Adrenal gland (tissue), 12 donors: Measurements from ENCODE around the gene UPK1B. TPM values are rescaled to one million over a fixed set of nuclear protein-coding genes. Genes with fewer than 3 reads are reported as not detected.

Experiments used
- DNase-seq, 7 donors: peaks; one replicate each; pipeline ENCODE4 v3.0.0-alpha.2; 2019 to 2020
- H3K27ac ChIP-seq, 5 donors: fragments of 200-600 bp; sonication (generic) in 4 of 5; 1 replicate in 3 of 5; 2 replicates in 2 of 5; pipeline versions ENCODE4 v1.5.1 to v1.8.0; 2016 to 2020; ENCODE audit warnings: mild to moderate bottlenecking in 1 of 5
- H3K27me3 ChIP-seq: fragments of 200-600 bp; 2 replicates; pipeline ENCODE4 v1.8.0; 2021
- H3K36me3 ChIP-seq, 2 donors: fragments of 200-600 bp; replicated peaks in 1 of 2; 1 replicate in 1 of 2; 2 replicates in 1 of 2; pipeline versions ENCODE4 v1.5.1 to v1.8.0; 2018 to 2022
- H3K4me1 ChIP-seq, 2 donors: fragments of 200-600 bp; replicated peaks in 1 of 2; 1 replicate in 1 of 2; 2 replicates in 1 of 2; pipeline versions ENCODE4 v1.5.1 to v1.8.0; 2018 to 2021
- H3K4me3 ChIP-seq, 4 donors: fragments of 200-600 bp; sonication (generic) in 3 of 4; one replicate each; pipeline ENCODE4 v1.5.1; 2016 to 2018
- H3K9me3 ChIP-seq, 3 donors: fragments of 200-600 bp; sonication (generic) in 1 of 3; replicated peaks in 1 of 3; 1 replicate in 2 of 3; 2 replicates in 1 of 3; pipeline versions ENCODE4 v1.5.1 to v1.8.0; 2016 to 2021
- CTCF ChIP-seq, 6 experiments: fragments of 450-650 bp in 4 of 6; fragments of 200-600 bp in 2 of 6; sonication (generic) in 1 of 6; IDR thresholded peaks; 1 replicate in 5 of 6; 2 replicates in 1 of 6; pipeline versions ENCODE4 v1.5.1 to v1.8.0; 2016 to 2021; ENCODE audit warnings: antibody characterized with exemption in 6 of 6, mild to moderate bottlenecking in 2 of 6, moderate library complexity in 1 of 6
- POLR2A ChIP-seq, 2 donors: fragments of 450-650 bp; IDR thresholded peaks; one replicate each; pipeline ENCODE4 v1.6.1; 2017; ENCODE audit warnings: antibody characterized with exemption in 2 of 2, mild to moderate bottlenecking in 2 of 2, moderate library complexity in 1 of 2
- WGBS, 4 donors: extraction: QIAGEN DNeasy Blood & Tissue Kit in 2 of 4; methylation state at CpG; one replicate each; pipeline versions ENCODE4 v1.1.5 to v1.1.7; 2013 to 2017; 5-methylcytosine and 5-hydroxymethylcytosine counted together
- intact Hi-C, 2 donors: fragments of 100-400 bp; cut with DNase I; formaldehyde crosslinking; loops; one replicate each; pipeline versions ENCODE4 v1.14.1 to v1.15.0; 2022 to 2023
- polyA plus RNA-seq, 3 donors: library from polyadenylated mRNA; stranded (reverse); fragments of 200-250 nt in 2 of 3; fragments of 350-450 nt in 1 of 3; fragmentation: Illumina TruSeq in 1 of 3; extraction: RNeasy Lipid Tissue Mini Kit (QIAGEN cat#74804) in 1 of 3; gene quantifications; one replicate each; pipeline ENCODE4 v1.2.3, GENCODE V29; 2013 to 2014
- total RNA-seq, 9 donors: library from RNA; depleted of rRNA in 4 of 9; stranded (reverse); fragments of >200 nt in 4 of 9; fragments of 120-200 nt in 1 of 9; fragmentation: NEBNext Ultra II Directional in 1 of 9; extraction: Animal tissue kit (Norgen Biotek cat#: 25700) in 1 of 9; gene quantifications; one replicate each; pipeline versions ENCODE4 v1.1.0 to v1.2.4, GENCODE V29; 2013 to 2023
- donor health status: healthy with polysubstance abuse.
- donor health status: Bipolar disorder and iron deficiency.
- donor health status: DM: yes; HTN: yes; CAD: no.
- donor health status: DM: no; HTN: no; CAD: no.
- donor health status: DM: no; HTN: no; CAD: no.
- donor health status: DM: yes; HTN: yes; CAD: no.

The UPK1B gene
- total and polyA plus RNA-seq, 12 donors = 0.24 TPM; not detected in 11

GRCh38 chr3:119147494-119147893, 25.9 kb upstream of the UPK1B start:
- no peak for DNase-seq
- 42 to 48% (median 46%) methylated on average over 2 of the region's 2 CpGs for WGBS, 4 donors
- no peaks in the 10 kb centered on the region for H3K36me3 ChIP-seq
- intact Hi-C loops = loop anchor here in 1 of 2 donors (10.0 kb wide), 1 partner anchor 97 kb away; the partner anchor contains the start of gene B4GALT4
- H3K27ac ChIP-seq = no peak overlapping the region
- TF ChIP-seq POLR2A (IDR thresholded peaks at IDR 0.05) (no peak), CTCF (IDR thresholded peaks at IDR 0.05) (no peak)
- no peaks in the 10 kb centered on the region for H3K27me3 ChIP-seq
- H3K4me3 ChIP-seq = no peak overlapping the region
- H3K9me3 ChIP-seq = no peaks in the 10 kb centered on the region
- H3K4me1 ChIP-seq = no peaks in the 10 kb centered on the region

GRCh38 chr3:119148493-119149180, 24.8 kb upstream of the UPK1B start:
- DNase-seq = no peak
- Histone ChIP-seq H3K4me3 (no peak overlapping the region), H3K27me3 (no peaks in the 10 kb centered on the region), H3K4me1 (no peaks in the 10 kb centered on the region), H3K36me3 (no peaks in the 10 kb centered on the region), H3K27ac (no peak overlapping the region), H3K9me3 (peaks cover 0 to 4% (median 0%) of the 10 kb centered on the region in 3 donors)
- 71 to 87% (median 78%) methylated on average over 2 of the region's 2 CpGs for WGBS, 4 donors
- intact Hi-C loops = loop anchor here in 1 of 2 donors (10.0 kb wide), 1 partner anchor 96 kb away; the partner anchor contains the start of gene B4GALT4
- no peak for TF ChIP-seq CTCF (IDR thresholded peaks at IDR 0.05)
- no peak for TF ChIP-seq POLR2A (IDR thresholded peaks at IDR 0.05)

- Histone ChIP-seq H3K9me3 (peaks cover 0 to 6% (median 0%) of the 10 kb centered on the region in 3 donors), H3K4me1 (no peaks in the 10 kb centered on the region), H3K36me3 (no peaks in the 10 kb centered on the region), H3K27me3 (no peaks in the 10 kb centered on the region), H3K27ac (no peak overlapping the region), H3K4me3 (no peak overlapping the region)
- TF ChIP-seq POLR2A (IDR thresholded peaks at IDR 0.05) = no peak
- no peak for TF ChIP-seq CTCF (IDR thresholded peaks at IDR 0.05)
- intact Hi-C loops = loop anchor here in 1 of 2 donors (10.0 kb wide), 1 partner anchor 95 kb away; the partner anchor contains the start of gene B4GALT4
- WGBS, 4 donors = 71 to 82% (median 76%) methylated on average over 4 of the region's 4 CpGs
- no peak for DNase-seq
Observed at GRCh38 chr3:119149484-119149883, 23.9 kb upstream of the UPK1B start.

GRCh38 chr3:119156868-119157267, 16.5 kb upstream of the UPK1B start:
- intact Hi-C loops = no loop called here
- no peak overlapping the region for H3K4me3 ChIP-seq
- H3K27me3 ChIP-seq = no peaks in the 10 kb centered on the region
- H3K4me1 ChIP-seq = no peaks in the 10 kb centered on the region
- TF ChIP-seq POLR2A (IDR thresholded peaks at IDR 0.05) = no peak
- TF ChIP-seq CTCF (IDR thresholded peaks at IDR 0.05) = no peak
- H3K27ac ChIP-seq = no peak overlapping the region
- H3K9me3 ChIP-seq = peaks cover 0 to 6% (median 0%) of the 10 kb centered on the region in 3 donors
- DNase-seq = no peak
- H3K36me3 ChIP-seq = no peaks in the 10 kb centered on the region
